Smooth muscle cell (in vitro differentiated cells): ENCODE results near the gene ABLIM1. TPM values are rescaled to one million over a fixed set of nuclear protein-coding genes. Genes with fewer than 3 reads are reported as not detected.

Experiments used
- DNase-seq: peaks from one replicate; lab custom pipeline; 2025; ENCODE audit not compliant: unreplicated experiment; lab: John Stamatoyannopoulos, UW
- H2AFZ ChIP-seq: fragments of 200-600 bp; sonication (generic); 2 replicates; pipeline ENCODE4 v1.6.0; 2016; ENCODE audit warnings: antibody characterized with exemption, low read depth, mild to moderate bottlenecking
- H3F3A ChIP-seq: fragments of 200-600 bp; sonication (generic); 2 replicates; pipeline ENCODE4 v1.6.0; 2017; ENCODE audit warnings: antibody characterized with exemption, low read depth
- H3K27ac ChIP-seq: fragments of 200-600 bp; sonication (generic); 2 replicates; pipeline ENCODE4 v1.5.1; 2016; ENCODE audit warnings: low read depth, mild to moderate bottlenecking
- H3K27me3 ChIP-seq: fragments of 200-600 bp; sonication (generic); 2 replicates; pipeline ENCODE4 v1.6.1; 2016; ENCODE audit warnings: low read depth, mild to moderate bottlenecking
- H3K36me3 ChIP-seq: fragments of 200-600 bp; sonication (generic); 2 replicates; pipeline ENCODE4 v1.5.1; 2016; ENCODE audit warnings: low read depth
- H3K4me1 ChIP-seq: fragments of 200-600 bp; sonication (generic); 2 replicates; pipeline ENCODE4 v1.5.1; 2016; ENCODE audit warnings: low read depth
- H3K4me2 ChIP-seq: fragments of 200-600 bp; sonication (generic); 2 replicates; pipeline ENCODE4 v1.6.0; 2016; ENCODE audit warnings: mild to moderate bottlenecking
- H3K4me3 ChIP-seq: fragments of 200-600 bp; sonication (generic); 2 replicates; pipeline ENCODE4 v1.5.1; 2016; ENCODE audit warnings: mild to moderate bottlenecking
- H3K79me2 ChIP-seq: fragments of 200-600 bp; sonication (generic); 2 replicates; pipeline ENCODE4 v1.6.0; 2016; ENCODE audit warnings: low read depth, mild to moderate bottlenecking
- H3K9ac ChIP-seq: fragments of 200-600 bp; sonication (generic); 2 replicates; pipeline ENCODE4 v1.6.0; 2016; ENCODE audit warnings: low read depth
- H3K9me3 ChIP-seq: fragments of 200-600 bp; sonication (generic); replicated peaks from 2 replicates; pipeline ENCODE4 v1.5.1; 2016; ENCODE audit warnings: low read depth
- H4K20me1 ChIP-seq: fragments of 200-600 bp; sonication (generic); 2 replicates; pipeline ENCODE4 v1.6.0; 2016; ENCODE audit warnings: low read depth
- CTCF ChIP-seq: fragments of 200-600 bp; sonication (generic); IDR thresholded peaks from 2 replicates; pipeline ENCODE4 v1.5.1; 2017; ENCODE audit warnings: borderline replicate concordance, mild to moderate bottlenecking, antibody characterized with exemption; ENCODE audit not compliant: insufficient read depth, poor library complexity, severe bottlenecking
- WGBS: methylation state at CpG from one replicate; pipeline ENCODE4 v1.1.7; 2016; ENCODE audit warnings: low lambda C conversion rate; 5-methylcytosine and 5-hydroxymethylcytosine counted together
- polyA plus RNA-seq: library from polyadenylated mRNA; unstranded; fragments of >200 nt; fragmentation: Nextera tagmentation; extraction: Ambion mirVana; gene quantifications from 2 replicates; pipeline ENCODE4 v1.2.1, GENCODE V29; 2016
- total RNA-seq: library from RNA; depleted of rRNA; stranded (reverse); fragments of >200 nt; gene quantifications from 2 replicates; pipeline ENCODE4 v1.2.3, GENCODE V29; 2014

The ABLIM1 gene
- total and polyA plus RNA-seq, 2 experiments from 2014 or later, result 1.6 to 17.6 TPM

GRCh38 chr10:114576132-114576487 is 82.0 kb downstream of the ABLIM1 start:
- TF ChIP-seq CTCF, result no peak
- no peak overlapping the region for H3K27ac ChIP-seq
- no peaks in the 10 kb centered on the region for H3K4me1 ChIP-seq
- H3K4me3 ChIP-seq, result no peak overlapping the region
- no peak overlapping the region for H2AFZ ChIP-seq
- H3K9me3 ChIP-seq, result no peaks in the 10 kb centered on the region
- no peaks in the 10 kb centered on the region for H3F3A ChIP-seq
- H3K4me2 ChIP-seq, result no peak overlapping the region
- no peaks in the 10 kb centered on the region for H3K79me2 ChIP-seq
- H4K20me1 ChIP-seq, result no peaks in the 10 kb centered on the region
- no peaks in the 10 kb centered on the region for H3K27me3 ChIP-seq
- 75% methylated on average over 2 of the region's 2 CpGs for WGBS
- no peaks in the 10 kb centered on the region for H3K36me3 ChIP-seq
- H3K9ac ChIP-seq, result no peak overlapping the region
- DNase-seq, result no peak

GRCh38 chr10:114575417-114576131 is 82.5 kb downstream of the ABLIM1 start:
- Histone ChIP-seq H3K4me3 (no peak overlapping the region), H3K36me3 (no peaks in the 10 kb centered on the region), H3K9me3 (no peaks in the 10 kb centered on the region), H3F3A (no peaks in the 10 kb centered on the region), H3K27me3 (no peaks in the 10 kb centered on the region), H3K9ac (no peak overlapping the region), H2AFZ (no peak overlapping the region), H3K4me2 (no peak overlapping the region), H3K4me1 (no peaks in the 10 kb centered on the region), H3K27ac (no peak overlapping the region), H3K79me2 (no peaks in the 10 kb centered on the region), H4K20me1 (no peaks in the 10 kb centered on the region)
- 97% methylated on average over 9 of the region's 9 CpGs for WGBS
- no peak for TF ChIP-seq CTCF
- no peak for DNase-seq

GRCh38 chr10:114573330-114574045 is 84.6 kb downstream of the ABLIM1 start:
- Histone ChIP-seq H2AFZ (no peak overlapping the region), H3K36me3 (no peaks in the 10 kb centered on the region), H4K20me1 (no peaks in the 10 kb centered on the region), H3K79me2 (no peaks in the 10 kb centered on the region), H3K4me3 (no peak overlapping the region), H3K27me3 (no peaks in the 10 kb centered on the region), H3F3A (no peaks in the 10 kb centered on the region), H3K27ac (no peak overlapping the region), H3K9me3 (no peaks in the 10 kb centered on the region), H3K4me1 (no peaks in the 10 kb centered on the region), H3K9ac (no peak overlapping the region), H3K4me2 (no peak overlapping the region)
- 92% methylated on average over 6 of the region's 6 CpGs for WGBS
- no peak for TF ChIP-seq CTCF
- no peak for DNase-seq
